Measurements from ENCODE around the gene NOS1AP.

Gene NOS1AP

DNA sequence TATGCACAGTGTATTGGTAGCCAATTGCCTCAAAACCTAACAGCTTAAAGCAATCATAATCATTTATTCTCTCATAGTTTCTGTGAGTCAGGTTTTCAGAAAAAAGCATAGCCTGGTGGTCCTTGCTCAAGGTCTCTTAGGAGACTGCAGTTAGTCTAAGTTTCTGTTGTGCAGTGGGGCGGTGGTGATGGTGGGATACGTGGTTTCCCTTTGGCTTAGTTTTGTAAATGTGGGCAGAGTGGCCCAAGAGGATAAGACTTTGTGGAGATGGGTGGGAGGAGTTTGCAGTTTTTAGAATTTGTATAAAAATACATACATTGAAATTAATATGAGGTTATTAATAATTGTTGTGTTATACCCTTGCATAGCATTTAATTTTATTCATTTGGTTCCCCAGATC, 68.6 kb downstream of the NOS1AP start:
- TF ChIP-seq, protein P1, sequence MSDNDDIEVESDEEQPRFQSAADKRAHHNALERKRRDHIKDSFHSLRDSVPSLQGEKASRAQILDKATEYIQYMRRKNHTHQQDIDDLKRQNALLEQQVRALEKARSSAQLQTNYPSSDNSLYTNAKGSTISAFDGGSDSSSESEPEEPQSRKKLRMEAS (IDR thresholded peaks at IDR 0.05; ENCODE audit: low read depth, low read length): no peak
- TF ChIP-seq, protein P2, sequence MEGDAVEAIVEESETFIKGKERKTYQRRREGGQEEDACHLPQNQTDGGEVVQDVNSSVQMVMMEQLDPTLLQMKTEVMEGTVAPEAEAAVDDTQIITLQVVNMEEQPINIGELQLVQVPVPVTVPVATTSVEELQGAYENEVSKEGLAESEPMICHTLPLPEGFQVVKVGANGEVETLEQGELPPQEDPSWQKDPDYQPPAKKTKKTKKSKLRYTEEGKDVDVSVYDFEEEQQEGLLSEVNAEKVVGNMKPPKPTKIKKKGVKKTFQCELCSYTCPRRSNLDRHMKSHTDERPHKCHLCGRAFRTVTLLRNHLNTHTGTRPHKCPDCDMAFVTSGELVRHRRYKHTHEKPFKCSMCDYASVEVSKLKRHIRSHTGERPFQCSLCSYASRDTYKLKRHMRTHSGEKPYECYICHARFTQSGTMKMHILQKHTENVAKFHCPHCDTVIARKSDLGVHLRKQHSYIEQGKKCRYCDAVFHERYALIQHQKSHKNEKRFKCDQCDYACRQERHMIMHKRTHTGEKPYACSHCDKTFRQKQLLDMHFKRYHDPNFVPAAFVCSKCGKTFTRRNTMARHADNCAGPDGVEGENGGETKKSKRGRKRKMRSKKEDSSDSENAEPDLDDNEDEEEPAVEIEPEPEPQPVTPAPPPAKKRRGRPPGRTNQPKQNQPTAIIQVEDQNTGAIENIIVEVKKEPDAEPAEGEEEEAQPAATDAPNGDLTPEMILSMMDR (IDR thresholded peaks at IDR 0.05; ENCODE audit: low read depth, low read length): no peak
- TF ChIP-seq POLR2A (IDR thresholded peaks at IDR 0.05; ENCODE audit: extremely low read depth, insufficient read length): no peak
- TF ChIP-seq MYC (IDR thresholded peaks at IDR 0.05; ENCODE audit: low read depth, low read length): no peak
- no peak for DNase-seq (ENCODE audit: low read depth)
- no peak overlapping the region for H3K4me3 ChIP-seq (ENCODE audit: low read depth, low read length)

DNA sequence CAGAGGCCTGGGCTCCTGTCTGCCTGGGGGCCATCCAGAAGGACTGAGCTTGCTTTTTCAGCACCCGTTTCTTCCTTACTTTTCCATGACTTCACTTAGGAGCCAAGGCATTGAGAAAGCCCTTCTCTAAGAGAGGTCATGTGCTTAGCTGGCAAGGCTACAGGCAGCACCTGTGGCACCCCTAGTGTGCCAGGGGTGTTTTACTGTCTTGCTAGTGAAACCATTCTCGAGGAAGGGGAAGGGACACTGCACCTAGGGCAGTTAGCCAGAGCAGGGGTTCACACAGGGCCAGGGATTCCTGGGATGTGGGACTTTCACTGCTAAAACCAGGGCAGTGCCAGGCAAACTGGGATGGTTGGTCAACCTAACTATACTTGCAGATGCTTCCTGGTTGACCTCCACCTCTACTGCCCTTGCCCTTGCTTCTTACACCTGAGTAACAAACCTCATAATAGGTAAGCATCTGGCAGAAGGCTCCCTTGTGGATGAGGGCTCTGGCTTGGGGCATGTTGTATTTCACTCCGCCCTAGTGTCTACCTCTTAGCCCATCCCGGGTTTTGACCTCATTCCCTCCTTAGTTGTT, 69.2 kb downstream of the NOS1AP start:
- TF ChIP-seq, protein P1 (IDR thresholded peaks at IDR 0.05; ENCODE audit: low read depth, low read length): no peak
- TF ChIP-seq, protein P2 (IDR thresholded peaks at IDR 0.05; ENCODE audit: low read depth, low read length): no peak
- TF ChIP-seq POLR2A (IDR thresholded peaks at IDR 0.05; ENCODE audit: extremely low read depth, insufficient read length): no peak
- TF ChIP-seq MYC (IDR thresholded peaks at IDR 0.05; ENCODE audit: low read depth, low read length): no peak
- no peak for DNase-seq (ENCODE audit: low read depth)
- no peak overlapping the region for H3K4me3 ChIP-seq (ENCODE audit: low read depth, low read length)

DNA sequence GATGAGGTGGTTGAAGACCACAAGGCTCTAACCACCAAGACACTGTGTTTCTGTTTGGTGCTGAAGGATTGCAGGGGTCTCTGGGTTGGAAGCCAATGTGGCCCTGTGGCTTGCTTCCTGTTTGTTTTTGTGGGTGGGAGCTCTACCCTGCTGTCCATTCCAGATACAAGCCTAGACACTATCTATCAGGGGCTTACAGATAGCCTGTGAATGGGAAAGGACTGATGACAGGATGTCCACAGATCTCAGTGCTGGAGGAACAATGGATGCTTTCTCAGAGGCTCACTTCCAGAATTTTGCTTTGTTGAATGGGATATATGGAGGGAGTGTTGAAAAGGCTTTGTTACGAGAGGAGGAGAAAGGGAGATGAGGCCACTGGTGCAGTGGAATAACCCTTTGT, 69.7 kb downstream of the NOS1AP start:
- DNase-seq (ENCODE audit: low read depth): no peak
- H3K4me3 ChIP-seq (ENCODE audit: low read depth, low read length): no peak overlapping the region
- TF ChIP-seq, protein P1 (IDR thresholded peaks at IDR 0.05; ENCODE audit: low read depth, low read length): no peak
- TF ChIP-seq, protein P2 (IDR thresholded peaks at IDR 0.05; ENCODE audit: low read depth, low read length): no peak
- no peak for TF ChIP-seq POLR2A (IDR thresholded peaks at IDR 0.05; ENCODE audit: extremely low read depth, insufficient read length)
- TF ChIP-seq MYC (IDR thresholded peaks at IDR 0.05; ENCODE audit: low read depth, low read length): no peak

DNA sequence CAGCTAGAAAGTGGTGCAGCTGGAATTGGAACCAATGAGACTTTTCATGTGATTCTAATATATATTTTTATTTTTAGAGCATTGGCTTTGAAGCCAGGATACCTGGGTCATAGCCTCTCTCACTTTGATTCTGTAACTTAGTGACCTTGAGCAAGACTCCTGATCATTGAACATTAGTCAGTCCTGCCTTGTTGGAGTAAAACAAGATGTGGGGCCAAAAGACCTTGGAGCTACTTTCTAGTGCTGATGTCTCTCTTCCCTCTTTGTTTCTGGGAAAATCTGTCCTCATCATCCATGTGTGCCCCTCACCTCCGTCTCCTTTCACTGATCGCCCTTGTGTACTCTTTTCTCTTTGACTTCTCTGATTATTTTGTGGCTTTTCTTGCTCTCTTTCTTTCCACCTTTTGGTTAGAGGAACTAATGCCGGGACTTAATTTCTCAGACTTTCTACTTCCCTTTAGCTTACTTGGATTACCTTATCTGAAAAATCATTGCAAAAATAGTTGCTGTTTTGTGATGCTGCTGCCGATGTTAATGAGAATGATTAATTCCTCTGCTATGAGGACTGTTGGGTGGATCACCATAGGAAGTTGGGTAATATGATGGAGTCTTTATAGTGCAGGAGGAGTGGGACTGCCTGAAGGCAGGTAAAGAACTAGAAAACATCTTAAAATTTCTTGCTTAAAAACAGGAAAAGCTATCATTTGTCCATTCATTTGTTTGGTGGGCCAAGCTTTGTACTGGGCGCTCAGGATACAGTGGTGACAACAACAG, 72.0 kb downstream of the NOS1AP start:
- TF ChIP-seq, protein P2 (IDR thresholded peaks at IDR 0.05; ENCODE audit: low read depth, low read length): no peak
- no peak for TF ChIP-seq MYC (IDR thresholded peaks at IDR 0.05; ENCODE audit: low read depth, low read length)
- TF ChIP-seq, protein P1 (IDR thresholded peaks at IDR 0.05; ENCODE audit: low read depth, low read length): no peak
- TF ChIP-seq POLR2A (IDR thresholded peaks at IDR 0.05; ENCODE audit: extremely low read depth, insufficient read length): no peak
- DNase-seq (ENCODE audit: low read depth): no peak
- no peak overlapping the region for H3K4me3 ChIP-seq (ENCODE audit: low read depth, low read length)

DNA sequence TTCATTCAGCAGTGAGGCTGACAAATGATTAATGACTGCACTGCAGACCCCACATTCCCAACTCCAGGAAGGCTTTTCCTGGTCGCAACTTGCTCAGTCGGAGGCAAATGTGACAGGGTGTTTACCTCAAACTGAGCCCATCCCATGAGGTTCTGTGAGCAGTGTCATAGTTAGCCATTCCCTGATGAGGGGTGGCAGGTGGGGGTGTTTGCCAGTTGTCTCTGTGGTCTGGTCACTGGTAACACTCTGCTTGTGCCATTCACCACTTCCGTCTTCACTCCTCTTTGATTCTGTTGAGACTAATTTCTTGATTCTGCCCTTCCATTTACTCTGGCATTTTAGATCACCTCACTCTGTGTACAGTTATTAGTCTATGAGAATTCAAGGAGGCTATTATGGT, 73.5 kb downstream of the NOS1AP start:
- no peak for TF ChIP-seq MYC (IDR thresholded peaks at IDR 0.05; ENCODE audit: low read depth, low read length)
- TF ChIP-seq POLR2A (IDR thresholded peaks at IDR 0.05; ENCODE audit: extremely low read depth, insufficient read length): no peak
- TF ChIP-seq, protein P1 (IDR thresholded peaks at IDR 0.05; ENCODE audit: low read depth, low read length): no peak
- TF ChIP-seq, protein P2 (IDR thresholded peaks at IDR 0.05; ENCODE audit: low read depth, low read length): no peak
- no peak for DNase-seq (ENCODE audit: low read depth)
- H3K4me3 ChIP-seq (ENCODE audit: low read depth, low read length): no peak overlapping the region
